ENCODE results near the gene USP17L17. TPM values are rescaled to one million over a fixed set of nuclear protein-coding genes. Genes with fewer than 3 reads are reported as not detected.
"Not testable (repeated sequence)": the region's sequence is repeated elsewhere in the genome, so short reads cannot be mapped to it uniquely, and the experiment has no call there.

The USP17L17 gene
- total RNA-seq: not detected

GRCh38 chr4:9243579-9243978 is at the start of gene USP17L17:
TSS of gene USP17L17 (plus strand) at chr4:9243879. CDS start at chr4:9243879, 0 bp downstream.
- DNase-seq (ENCODE audit: low spot score in 2 of 2); intact Hi-C loops (cut with DNase I): not testable (repeated sequence)

GRCh38 chr4:9210357-9210756 is 33.3 kb upstream of the USP17L17 start, which contains the start of gene USP17L10:
TSS of gene USP17L10 (plus strand) at chr4:9210657. CDS start at chr4:9210657, 0 bp downstream.
- H3K9me3 ChIP-seq; H3K4me1 ChIP-seq; H3K36me3 ChIP-seq; H3K27me3 ChIP-seq; H3K27ac ChIP-seq; H3K4me3 ChIP-seq; intact Hi-C loops (cut with DNase I); DNase-seq (ENCODE audit: low spot score in 2 of 2): not testable (repeated sequence)

More at GRCh38 chr4:9243579-9243978, at the start of gene USP17L17:
- H3K36me3 ChIP-seq, H3K4me3 ChIP-seq, H3K4me1 ChIP-seq, H3K9me3 ChIP-seq, H3K27ac ChIP-seq, H3K27me3 ChIP-seq: not testable (repeated sequence)

- peak; percentile 3 to 21 for DNase-seq (ENCODE audit: low spot score in 2 of 2)
- intact Hi-C loops (cut with DNase I); H3K27ac ChIP-seq; H3K9me3 ChIP-seq; H3K27me3 ChIP-seq; H3K4me1 ChIP-seq; H3K4me3 ChIP-seq; H3K36me3 ChIP-seq: not testable (repeated sequence)
Measured at GRCh38 chr4:9214701-9215100, 29.0 kb upstream of the USP17L17 start.

- H3K4me3 ChIP-seq; H3K36me3 ChIP-seq; DNase-seq (ENCODE audit: low spot score in 2 of 2); H3K27ac ChIP-seq; H3K4me1 ChIP-seq; H3K9me3 ChIP-seq; intact Hi-C loops (cut with DNase I); H3K27me3 ChIP-seq: not testable (repeated sequence)
Measured at GRCh38 chr4:9215105-9215504, 28.6 kb upstream of the USP17L17 start, which contains the start of gene USP17L11. TSS of gene USP17L11 (plus strand) at chr4:9215405. CDS start at chr4:9215405, 0 bp downstream.

- H3K27me3 ChIP-seq; intact Hi-C loops (cut with DNase I); H3K4me1 ChIP-seq; H3K27ac ChIP-seq; H3K36me3 ChIP-seq; H3K9me3 ChIP-seq; DNase-seq (ENCODE audit: low spot score in 2 of 2); H3K4me3 ChIP-seq: not testable (repeated sequence)
Measured at GRCh38 chr4:9219852-9220251, 23.8 kb upstream of the USP17L17 start, which contains the start of gene USP17L12. TSS of gene USP17L12 (plus strand) at chr4:9220152. CDS start at chr4:9220152, 0 bp downstream.

GRCh38 chr4:9224596-9224995 is 19.1 kb upstream of the USP17L17 start, which contains the start of gene USP17L13:
TSS of gene USP17L13 (plus strand) at chr4:9224896. CDS start at chr4:9224896, 0 bp downstream.
- H3K4me3 ChIP-seq; H3K27ac ChIP-seq; intact Hi-C loops (cut with DNase I); H3K27me3 ChIP-seq; H3K4me1 ChIP-seq; DNase-seq (ENCODE audit: low spot score in 2 of 2); H3K9me3 ChIP-seq; H3K36me3 ChIP-seq: not testable (repeated sequence)

GRCh38 chr4:9230249-9230648 is 13.4 kb upstream of the USP17L17 start:
- H3K4me1 ChIP-seq; H3K27ac ChIP-seq; intact Hi-C loops (cut with DNase I); H3K36me3 ChIP-seq; H3K9me3 ChIP-seq; H3K27me3 ChIP-seq; H3K4me3 ChIP-seq: not testable (repeated sequence)
- DNase-seq (ENCODE audit: low spot score in 2 of 2): peak in 1 of 2 donors; percentile 39

- H3K4me3 ChIP-seq; H3K27me3 ChIP-seq; H3K4me1 ChIP-seq; DNase-seq (ENCODE audit: low spot score in 2 of 2); H3K36me3 ChIP-seq; H3K27ac ChIP-seq; H3K9me3 ChIP-seq; intact Hi-C loops (cut with DNase I): not testable (repeated sequence)
Measured at GRCh38 chr4:9234085-9234484, 9.6 kb upstream of the USP17L17 start, which contains the start of gene USP17L15. TSS of gene USP17L15 (plus strand) at chr4:9234385. CDS start at chr4:9234385, 0 bp downstream.

- H3K9me3 ChIP-seq; intact Hi-C loops (cut with DNase I); H3K27ac ChIP-seq; H3K36me3 ChIP-seq; H3K4me3 ChIP-seq; H3K4me1 ChIP-seq; H3K27me3 ChIP-seq: not testable (repeated sequence)
- peak in 1 of 2 donors; percentile 38 for DNase-seq (ENCODE audit: low spot score in 2 of 2)
Measured at GRCh38 chr4:9238461-9238860, 5.2 kb upstream of the USP17L17 start.

- H3K4me1 ChIP-seq; H3K27me3 ChIP-seq; H3K27ac ChIP-seq; intact Hi-C loops (cut with DNase I); H3K4me3 ChIP-seq; H3K36me3 ChIP-seq; H3K9me3 ChIP-seq: not testable (repeated sequence)
- peak; percentile 4 to 60 for DNase-seq (ENCODE audit: low spot score in 2 of 2)
Measured at GRCh38 chr4:9247953-9248680, 4.4 kb downstream of the USP17L17 start, which contains the start of gene USP17L18. TSS of gene USP17L18 (plus strand) at chr4:9248630. CDS start at chr4:9248630, 0 bp downstream.

- DNase-seq (ENCODE audit: low spot score in 2 of 2); H3K27ac ChIP-seq; H3K4me3 ChIP-seq; H3K9me3 ChIP-seq; intact Hi-C loops (cut with DNase I); H3K4me1 ChIP-seq; H3K27me3 ChIP-seq; H3K36me3 ChIP-seq: not testable (repeated sequence)
Measured at GRCh38 chr4:9253078-9253477, 9.4 kb downstream of the USP17L17 start, which contains the start of gene USP17L19. TSS of gene USP17L19 (plus strand) at chr4:9253378. CDS start at chr4:9253378, 0 bp downstream.

GRCh38 chr4:9257824-9258223 is 14.1 kb downstream of the USP17L17 start, which contains the start of gene USP17L20:
TSS of gene USP17L20 (plus strand) at chr4:9258124. CDS start at chr4:9258124, 0 bp downstream.
- H3K4me1 ChIP-seq; H3K9me3 ChIP-seq; DNase-seq (ENCODE audit: low spot score in 2 of 2); H3K27ac ChIP-seq; H3K27me3 ChIP-seq; H3K36me3 ChIP-seq; intact Hi-C loops (cut with DNase I); H3K4me3 ChIP-seq: not testable (repeated sequence)

GRCh38 chr4:9262572-9262971 is 18.9 kb downstream of the USP17L17 start, which contains the start of gene USP17L21:
TSS of gene USP17L21 (plus strand) at chr4:9262872. CDS start at chr4:9262872, 0 bp downstream.
- H3K27me3 ChIP-seq; H3K4me1 ChIP-seq; H3K27ac ChIP-seq; DNase-seq (ENCODE audit: low spot score in 2 of 2); H3K36me3 ChIP-seq; intact Hi-C loops (cut with DNase I); H3K4me3 ChIP-seq; H3K9me3 ChIP-seq: not testable (repeated sequence)

- H3K27ac ChIP-seq; DNase-seq (ENCODE audit: low spot score in 2 of 2); H3K36me3 ChIP-seq; H3K4me1 ChIP-seq; H3K4me3 ChIP-seq; intact Hi-C loops (cut with DNase I); H3K9me3 ChIP-seq; H3K27me3 ChIP-seq: not testable (repeated sequence)
Measured at GRCh38 chr4:9267319-9267718, 23.6 kb downstream of the USP17L17 start, which contains the start of gene USP17L22. TSS of gene USP17L22 (plus strand) at chr4:9267619. CDS start at chr4:9267619, 0 bp downstream.
